Right ventricle myocardium inferior (tissue), 1 donor: ENCODE results near the gene GTF2F2. TPM values are rescaled to one million over a fixed set of nuclear protein-coding genes. Genes with fewer than 3 reads are reported as not detected.

Source experiments
- ATAC-seq: fragments of 200-7000 bp; cut with Tn5 transposase; one replicate; pipeline ENCODE4 v1.9.1; 2020; ENCODE audit warnings: mild to moderate bottlenecking, moderate library complexity
- DNase-seq: peaks from one replicate; pipeline ENCODE4 v3.0.0; 2021; ENCODE audit errors: missing footprints
- intact Hi-C: fragments of 100-400 bp; cut with DNase I; formaldehyde crosslinking; loops from one replicate; pipeline ENCODE4 v1.11.0; 2022
- long read RNA-seq: library from polyadenylated mRNA; unstranded; transcript quantifications from one replicate; pipeline ENCODE4 v2.0.0, GENCODE V29; 2021
- total RNA-seq: library from RNA; stranded (reverse); fragmentation: NEBNext Ultra II Directional; extraction: Animal tissue kit (Norgen Biotek cat#: 25700); gene quantifications from one replicate; pipeline ENCODE4 v1.2.1, GENCODE V29; 2021
- donor health status: DM: no; HTN: yes; CAD: no; lungs with severe emphysema.

GTF2F2 gene
- total RNA-seq, result 19.7 TPM
- long read RNA-seq, transcript GTF2F2-201 (8 exons, 2,239 nt), result major isoform, 23 of 26 reads
- long read RNA-seq, partial matches to known transcripts, result 2 of 26 reads
- long read RNA-seq, other reads (novel, unspliced or antisense), result 1 of 26 reads

DNA sequence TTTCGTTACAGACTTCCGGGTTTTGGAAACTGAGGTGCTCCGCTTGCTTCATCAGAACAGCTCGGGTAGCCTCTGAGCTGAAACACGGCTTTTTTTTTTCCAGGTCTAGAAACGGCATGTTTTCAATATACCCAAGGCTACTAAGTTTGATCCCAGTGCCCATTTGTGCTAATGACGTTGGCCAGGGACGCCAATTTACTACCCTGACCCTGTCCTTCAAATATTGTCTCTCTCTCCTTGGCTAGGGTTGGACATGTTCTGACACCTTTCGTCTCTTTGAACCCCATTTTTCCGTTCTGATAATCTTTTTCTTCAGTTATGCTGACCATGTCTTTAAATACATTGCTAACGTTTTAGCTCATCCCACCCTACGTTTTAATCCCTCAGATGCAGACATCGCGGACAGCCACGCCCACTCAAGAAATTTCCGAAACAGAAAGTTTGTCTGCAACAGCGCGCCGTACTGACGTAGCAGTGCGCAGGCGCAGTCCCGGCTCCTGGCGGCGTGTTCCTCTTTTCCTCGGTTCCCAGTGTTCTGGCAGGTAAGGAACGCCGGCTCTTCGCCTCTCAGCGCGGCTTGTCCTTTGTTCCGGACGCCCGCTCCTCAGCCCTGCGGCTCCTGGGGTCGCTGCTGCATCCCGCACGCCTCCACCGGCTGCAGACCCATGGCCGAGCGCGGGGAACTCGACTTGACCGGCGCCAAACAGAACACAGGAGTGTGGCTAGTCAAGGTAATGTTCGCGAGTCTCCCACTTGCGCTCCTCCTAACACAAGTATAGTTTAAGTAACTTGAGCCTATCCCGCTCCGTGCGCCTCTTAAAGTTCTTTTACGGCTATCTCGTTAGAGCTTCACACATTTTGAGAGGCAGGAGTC, at the start of gene GTF2F2:
GTF2F2 (plus strand) TSS at position 520 of the 874 bp plus-strand sequence; CDS start at position 666, 146 bp downstream.
- intact Hi-C loops, result loop anchor here (5.0 kb wide), 1 partner anchor 73 kb away; no protein-coding TSS in a partner anchor
- DNase-seq, result peak; percentile 94
- ATAC-seq, result peak; percentile 93

GRCh38 chr13:45073809-45074208, 46.5 kb upstream of the GTF2F2 start:
- intact Hi-C loops, result no loop called here
- ATAC-seq, result no peak
- no peak for DNase-seq

DNA sequence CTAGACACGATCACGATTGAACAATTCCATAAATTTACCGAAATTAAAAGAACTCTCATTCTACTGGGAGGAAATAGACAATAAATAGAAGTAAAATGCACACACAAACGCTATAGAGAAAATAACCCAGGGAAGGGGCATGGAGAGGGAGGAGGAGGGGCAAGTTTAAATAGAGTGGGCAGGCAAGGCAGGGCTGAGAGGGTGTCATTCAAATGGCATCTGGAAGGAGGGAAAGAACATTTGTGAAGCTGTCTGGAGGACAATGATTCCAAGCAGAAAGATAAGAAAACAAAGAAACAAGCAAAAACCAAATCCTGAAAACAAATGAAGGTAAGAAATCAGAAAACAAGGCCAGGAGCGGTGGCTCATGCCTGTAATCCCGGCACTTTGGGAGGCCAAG, 45.6 kb upstream of the GTF2F2 start:
- ATAC-seq, result no peak
- DNase-seq, result no peak
- intact Hi-C loops, result no loop called here

DNA sequence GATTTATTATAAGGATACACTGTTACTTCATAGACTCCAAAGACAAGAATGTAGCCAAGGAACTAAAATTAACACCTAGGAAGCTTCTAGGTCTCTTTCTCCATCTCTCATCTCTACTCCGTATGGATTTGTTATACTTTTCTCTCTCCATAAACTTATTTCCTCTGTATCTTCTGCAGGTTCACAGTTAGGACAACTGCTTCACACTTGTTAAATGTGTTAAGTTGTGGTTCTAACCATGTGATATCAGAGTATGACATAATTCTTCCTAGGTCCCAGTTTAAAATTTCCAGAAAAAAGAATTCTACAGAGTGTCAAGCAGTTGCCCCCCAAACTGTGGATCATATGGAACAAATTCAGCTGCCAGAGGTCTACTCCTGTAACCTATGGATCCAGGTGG, 42.3 kb upstream of the GTF2F2 start:
- DNase-seq (no peak), ATAC-seq (no peak)
- intact Hi-C loops, result no loop called here

DNA sequence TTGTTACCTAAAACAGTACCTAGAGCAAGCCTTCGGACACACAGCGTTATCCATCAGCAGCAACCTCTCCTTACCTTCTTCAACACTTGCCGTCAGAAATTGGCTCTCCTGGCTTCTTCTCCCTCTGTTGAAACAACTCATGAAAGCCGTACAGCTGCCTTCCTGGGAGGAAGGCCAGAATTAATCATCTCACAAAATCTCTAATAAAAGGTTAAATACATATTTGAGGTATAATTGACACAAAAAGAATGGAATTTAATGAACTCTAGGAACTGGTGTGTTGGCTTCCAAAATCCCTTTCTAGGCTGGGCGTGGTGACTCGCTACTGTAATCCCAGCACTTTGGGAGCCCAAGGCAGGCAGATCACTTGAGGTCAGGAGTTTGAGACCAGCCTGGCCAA, 37.3 kb upstream of the GTF2F2 start:
- no peak for ATAC-seq
- intact Hi-C loops, result no loop called here
- DNase-seq, result no peak

DNA sequence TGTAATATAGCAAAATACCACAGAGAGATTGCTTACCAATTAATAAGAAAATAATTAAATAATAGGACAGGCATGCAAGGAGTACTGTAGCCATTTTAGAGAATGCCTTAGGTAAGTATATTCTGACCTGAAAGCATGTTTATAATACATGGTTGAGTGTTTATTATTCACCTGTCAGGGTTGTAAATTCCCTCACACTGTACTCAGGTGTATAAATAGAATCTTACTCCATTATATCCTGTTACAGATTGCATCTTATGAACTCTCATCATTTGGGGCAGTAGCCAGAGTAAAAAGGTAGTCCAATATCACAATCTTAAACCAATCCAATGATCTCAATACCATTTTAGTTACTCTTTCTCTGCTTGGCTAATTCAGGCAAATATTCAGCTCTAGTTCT, 35.8 kb upstream of the GTF2F2 start:
- no peak for DNase-seq
- intact Hi-C loops, result no loop called here
- no peak for ATAC-seq

DNA sequence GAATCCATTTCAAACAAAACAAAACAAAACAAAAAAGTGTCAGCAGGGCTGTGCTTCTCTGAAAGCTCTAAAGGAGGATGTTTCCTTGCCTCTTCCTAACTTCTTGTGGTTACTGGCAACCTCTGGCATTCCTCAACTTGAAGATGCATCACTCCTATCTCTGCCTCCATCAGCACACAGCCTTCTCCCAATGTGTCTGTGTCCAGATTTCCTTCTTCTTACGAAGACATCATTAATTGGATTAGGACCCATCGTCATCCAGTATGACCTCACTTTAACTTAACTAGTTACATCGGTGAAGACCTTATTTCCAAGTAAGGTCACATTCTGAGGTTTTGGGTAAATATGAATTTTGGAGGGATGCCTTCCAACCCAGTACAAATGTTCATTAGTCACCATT, 33.8 kb upstream of the GTF2F2 start:
- DNase-seq, result no peak
- ATAC-seq, result no peak
- intact Hi-C loops, result no loop called here

GRCh38 chr13:45092663-45093062, 27.6 kb upstream of the GTF2F2 start:
- no peak for ATAC-seq
- intact Hi-C loops, result no loop called here
- no peak for DNase-seq

DNA sequence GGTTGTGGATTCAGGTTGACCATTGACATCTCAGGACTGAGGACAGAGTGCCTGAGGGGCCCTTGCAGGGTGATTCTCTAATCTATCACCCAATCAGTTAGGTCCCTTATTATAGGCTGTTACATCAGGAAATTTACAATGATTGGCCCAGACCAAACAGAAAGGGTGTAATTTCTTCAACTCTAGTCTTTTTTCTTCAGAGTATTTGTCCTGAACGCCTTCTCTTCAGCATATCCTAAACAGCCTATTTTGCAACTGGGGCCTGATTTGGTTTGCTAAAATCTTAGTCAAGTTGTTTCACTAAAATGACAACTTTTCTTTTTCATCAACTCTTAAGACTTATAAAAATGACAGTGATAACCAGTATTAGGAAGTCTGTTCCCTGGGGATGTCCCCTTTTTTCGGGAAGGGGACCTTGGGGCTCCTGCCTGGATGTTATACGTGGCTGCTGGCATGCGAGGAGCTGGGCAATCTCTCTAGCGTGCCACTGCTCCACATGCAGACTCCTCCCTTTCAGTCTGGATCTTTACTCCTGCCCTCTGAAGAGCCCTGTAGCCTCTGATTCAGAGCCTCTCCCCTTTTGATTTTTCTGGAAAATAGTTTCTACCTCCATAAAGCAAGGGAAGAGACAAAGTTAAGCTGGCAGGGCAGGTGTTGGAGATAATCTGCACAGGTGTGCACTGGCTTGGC, 19.6 kb upstream of the GTF2F2 start:
- no peak for DNase-seq
- no peak for ATAC-seq
- intact Hi-C loops, result no loop called here

- DNase-seq (no peak), ATAC-seq (no peak)
- intact Hi-C loops, result no loop called here
Measured at GRCh38 chr13:45101327-45102018, 18.8 kb upstream of the GTF2F2 start.

GRCh38 chr13:45102136-45102507, 18.2 kb upstream of the GTF2F2 start:
- ATAC-seq, result no peak
- no peak for DNase-seq
- intact Hi-C loops, result no loop called here

- no peak for ATAC-seq
- DNase-seq, result no peak
- intact Hi-C loops, result no loop called here
Measured at GRCh38 chr13:45103449-45103848, 16.9 kb upstream of the GTF2F2 start.

DNA sequence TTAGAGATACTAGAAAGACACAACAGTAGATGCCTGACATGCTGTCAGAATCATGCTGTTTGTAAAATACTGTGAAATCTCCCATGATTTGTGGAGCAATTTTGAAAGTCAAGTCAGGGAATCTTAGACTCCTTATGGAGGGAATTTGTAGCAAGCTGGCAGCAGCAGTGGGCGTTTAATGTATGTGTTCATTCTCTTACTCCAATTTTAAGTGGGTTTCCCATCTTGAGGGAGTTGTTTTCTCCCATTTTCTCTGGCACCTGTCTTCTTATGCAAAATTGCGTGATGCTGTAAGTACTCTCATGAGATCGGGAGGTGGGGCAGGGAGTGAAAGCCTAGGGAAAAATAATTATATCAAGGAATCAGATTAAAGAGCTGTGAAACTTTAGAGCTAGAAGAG, 16.0 kb upstream of the GTF2F2 start:
- DNase-seq (no peak), ATAC-seq (no peak)
- intact Hi-C loops, result no loop called here

DNA sequence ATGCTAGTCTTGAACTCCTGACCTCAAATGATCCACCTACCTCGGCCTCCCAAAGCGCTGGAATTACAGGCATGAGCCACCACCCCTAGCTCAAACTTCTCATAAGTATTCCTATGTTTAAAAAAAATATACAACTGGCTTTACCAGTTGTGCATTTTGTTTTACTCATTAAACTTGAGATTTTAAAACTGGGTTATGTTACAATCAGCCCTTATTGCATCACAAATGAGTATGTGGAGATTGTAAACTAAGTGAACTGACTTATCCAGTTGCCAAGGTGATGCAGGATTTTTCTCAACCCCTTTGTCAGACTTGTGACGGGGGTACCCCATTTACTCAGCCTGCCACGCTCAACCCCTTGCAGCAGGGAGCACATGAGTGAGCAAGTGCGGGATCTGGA, 14.4 kb upstream of the GTF2F2 start:
- no peak for ATAC-seq
- DNase-seq, result no peak
- intact Hi-C loops, result no loop called here

DNA sequence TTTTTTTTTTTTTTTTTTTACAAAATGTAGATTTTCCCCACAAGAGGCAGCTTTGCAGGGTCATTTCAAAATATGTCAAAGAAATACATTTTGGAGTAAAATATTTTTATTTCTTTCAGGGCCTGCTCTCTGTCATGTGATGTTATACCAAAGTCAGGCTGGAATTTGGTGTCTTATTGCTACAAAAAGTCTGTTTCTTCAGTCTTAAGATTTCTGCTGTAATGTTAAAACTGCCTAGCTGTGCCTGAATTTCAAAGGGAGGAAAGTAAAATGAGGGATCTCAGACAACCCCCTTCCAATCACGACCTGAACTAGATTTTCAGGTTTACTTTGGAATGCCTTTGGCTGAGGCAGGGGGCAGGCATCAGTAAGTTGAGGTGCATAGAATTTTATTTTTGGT, 12.8 kb upstream of the GTF2F2 start:
- intact Hi-C loops, result no loop called here
- ATAC-seq (no peak), DNase-seq (no peak)

GRCh38 chr13:45108716-45109101, 11.6 kb upstream of the GTF2F2 start:
- intact Hi-C loops, result no loop called here
- DNase-seq (no peak), ATAC-seq (no peak)

- intact Hi-C loops, result no loop called here
- no peak for ATAC-seq
- no peak for DNase-seq
Measured at GRCh38 chr13:45109102-45109720, 11.1 kb upstream of the GTF2F2 start.

DNA sequence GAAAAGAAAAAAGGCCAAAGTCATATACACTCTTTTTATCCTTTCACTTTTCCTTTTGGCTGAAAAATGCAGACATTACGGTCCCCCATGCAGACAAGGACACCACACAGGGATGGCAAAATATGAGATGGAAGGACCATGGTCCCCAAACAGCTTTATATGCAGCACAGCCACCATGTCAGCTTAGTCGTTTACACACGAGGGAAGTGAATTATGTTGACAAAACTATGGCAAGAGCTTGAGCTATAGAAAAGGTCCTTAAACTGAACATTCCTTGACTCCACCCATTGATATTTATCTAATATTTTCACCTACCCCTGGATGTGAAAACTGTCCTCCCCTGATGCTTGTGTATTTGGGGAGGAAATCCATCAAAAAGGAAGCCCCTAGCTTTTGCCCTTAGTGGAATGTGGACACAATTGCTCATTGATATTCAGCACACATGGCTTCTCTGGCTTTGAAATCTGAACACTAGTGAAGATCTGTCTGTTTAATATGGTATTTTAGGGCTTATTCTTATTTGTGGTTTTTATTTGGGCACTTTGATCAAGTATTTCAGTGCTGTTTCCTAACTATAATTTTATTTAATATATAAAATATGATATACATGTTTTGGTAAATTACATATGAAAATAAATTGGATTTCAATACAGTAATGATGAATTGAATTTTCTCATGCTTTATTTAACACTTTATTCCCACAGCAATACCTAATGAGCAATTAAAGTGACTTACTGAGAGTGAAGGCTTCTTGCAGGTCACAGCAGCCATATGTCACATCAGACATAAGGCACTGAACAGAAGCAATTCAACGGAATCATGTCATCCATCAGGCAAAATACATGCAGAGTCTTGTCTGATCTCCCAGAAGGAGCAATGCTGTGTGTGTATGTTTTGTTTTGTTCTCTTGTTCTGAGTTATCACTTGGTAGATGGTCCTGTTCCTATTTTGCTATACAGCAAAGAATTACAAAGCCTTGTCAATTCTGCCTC, 6.8 kb upstream of the GTF2F2 start:
- intact Hi-C loops, result no loop called here
- DNase-seq, result no peak
- ATAC-seq, result no peak
